Measurements from ENCODE around the gene MAP3K9.

Gene MAP3K9

DNA sequence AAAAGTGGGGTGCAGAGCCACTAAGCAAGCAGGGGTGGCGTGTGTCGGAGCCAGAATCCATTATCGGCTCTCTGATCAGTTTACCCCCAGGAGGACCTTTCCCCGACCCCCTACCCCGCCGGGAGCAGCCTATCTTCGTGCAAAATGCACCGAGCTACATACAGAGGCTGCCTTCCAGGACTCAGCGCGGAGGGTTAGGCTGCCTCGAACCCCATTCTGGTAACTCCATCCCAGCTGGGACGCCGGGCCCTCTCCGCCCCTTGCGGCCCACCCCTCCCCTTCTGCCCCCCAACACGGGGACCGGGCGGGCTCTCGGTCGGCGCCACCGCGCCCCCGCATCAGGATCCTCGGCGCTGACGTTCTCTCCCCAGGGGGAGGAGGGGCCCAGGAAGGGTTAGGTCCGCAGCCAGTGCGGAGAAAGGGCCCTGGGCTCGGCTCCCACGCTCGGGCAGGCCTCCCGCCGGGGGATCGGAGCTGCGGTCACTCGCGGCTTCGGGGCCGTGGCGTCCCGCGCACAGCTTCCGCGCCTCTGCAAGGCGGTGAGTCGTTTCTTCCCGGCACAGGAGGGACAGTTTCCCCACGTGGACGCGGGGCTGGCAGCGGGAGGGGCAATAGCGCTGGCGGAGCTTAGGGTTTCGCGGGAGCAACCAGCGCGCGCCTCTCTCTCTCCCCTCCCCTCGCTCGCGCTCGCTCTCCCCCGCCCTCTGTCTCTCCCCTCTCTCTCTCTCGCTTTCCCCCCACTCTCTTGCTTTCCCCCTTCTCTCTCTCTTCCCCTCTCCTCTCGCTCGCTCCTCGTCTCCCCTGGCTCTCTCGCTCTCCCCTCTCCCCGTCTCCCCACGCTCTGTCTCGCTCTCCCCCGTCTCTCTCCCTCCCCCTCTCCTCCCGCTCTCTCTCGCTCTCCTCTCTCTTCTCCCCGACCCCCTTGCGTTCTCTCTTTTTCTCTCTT, 12.5 kb upstream of the MAP3K9 start:
- Histone ChIP-seq H3F3A (ENCODE audit: insufficient read depth) (no peaks in the 10 kb centered on the region; the same call in 1 of the 2 replicates), H3K79me2 (ENCODE audit: insufficient read depth, low read length) (no peaks in the 10 kb centered on the region), H3K27ac (ENCODE audit: low read depth, low read length) (no peak overlapping the region), H2AFZ (ENCODE audit: low read depth, low read length, severe bottlenecking) (peak overlapping the region; percentile 94), H4K20me1 (ENCODE audit: low read depth, low read length) (no peaks in the 10 kb centered on the region), H3K9me2 (replicated peaks; ENCODE audit: insufficient read depth, low read length) (no peaks in the 10 kb centered on the region), H3K9ac (ENCODE audit: low read length) (peak overlapping the region; percentile 64), H3K4me3 (ENCODE audit: insufficient read depth, low read length, poor library complexity, severe bottlenecking) (peak overlapping the region; percentile 80), H3K9me3 (ENCODE audit: insufficient read depth, low read length) (no peaks in the 10 kb centered on the region), H3K4me2 (ENCODE audit: low read depth, low read length, poor library complexity, severe bottlenecking) (peak overlapping the region; percentile 76), H3K27me3 (ENCODE audit: low read length) (no peaks in the 10 kb centered on the region), H3K36me3 (ENCODE audit: low read length) (no peaks in the 10 kb centered on the region)
- TF ChIP-seq CTCF (IDR thresholded peaks at IDR 0.05; ENCODE audit: insufficient read depth, low read length, poor library complexity, severe bottlenecking) (no peak), EZH2phosphoT487 (conservative IDR thresholded peaks at IDR 0.05; ENCODE audit: low read length) (no peak)

DNA sequence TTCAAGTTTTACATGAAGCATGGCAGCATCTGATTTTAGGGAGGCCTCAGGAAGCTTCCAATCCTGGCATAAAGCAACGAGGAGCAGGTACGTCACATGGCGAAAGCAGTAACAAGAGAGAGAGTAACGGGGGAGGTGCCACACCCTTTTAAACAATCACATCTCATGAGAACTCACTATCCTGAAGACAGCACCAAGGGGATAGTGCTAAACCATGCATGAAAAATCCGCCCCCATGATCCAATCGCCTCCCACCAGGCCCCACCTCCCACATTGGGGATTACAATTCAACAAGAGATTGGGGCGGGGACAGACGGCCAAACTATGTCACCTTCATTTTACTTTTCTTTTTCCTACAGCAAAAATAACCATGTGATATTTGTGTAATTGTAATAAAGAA, 7.2 kb upstream of the MAP3K9 start:
- Histone ChIP-seq H3K4me2 (ENCODE audit: low read depth, low read length, poor library complexity, severe bottlenecking) (no peak overlapping the region), H3K79me2 (ENCODE audit: insufficient read depth, low read length) (no peaks in the 10 kb centered on the region), H3K27ac (ENCODE audit: low read depth, low read length) (no peak overlapping the region), H4K20me1 (ENCODE audit: low read depth, low read length) (no peaks in the 10 kb centered on the region), H3K9me2 (replicated peaks; ENCODE audit: insufficient read depth, low read length) (no peaks in the 10 kb centered on the region), H3K9me3 (ENCODE audit: insufficient read depth, low read length) (no peaks in the 10 kb centered on the region), H3K27me3 (ENCODE audit: low read length) (no peaks in the 10 kb centered on the region), H3K36me3 (ENCODE audit: low read length) (0 out of 2 replicates have a peak, but pooled peaks cover 5% of the 10 kb centered on the region), H3F3A (ENCODE audit: insufficient read depth) (peaks cover 17% of the 10 kb centered on the region; the same call in 1 of the 2 replicates), H2AFZ (ENCODE audit: low read depth, low read length, severe bottlenecking) (no peak overlapping the region), H3K4me3 (ENCODE audit: insufficient read depth, low read length, poor library complexity, severe bottlenecking) (no peak overlapping the region), H3K9ac (ENCODE audit: low read length) (no peak overlapping the region)
- TF ChIP-seq EZH2phosphoT487 (conservative IDR thresholded peaks at IDR 0.05; ENCODE audit: low read length) (no peak), CTCF (IDR thresholded peaks at IDR 0.05; ENCODE audit: insufficient read depth, low read length, poor library complexity, severe bottlenecking) (no peak)

GRCh38 chr14:70814466-70814865, 5.2 kb upstream of the MAP3K9 start:
- Histone ChIP-seq H4K20me1 (ENCODE audit: low read depth, low read length) (no peaks in the 10 kb centered on the region), H3K36me3 (ENCODE audit: low read length) (0 out of 2 replicates have a peak, but pooled peaks cover 5% of the 10 kb centered on the region), H3K27me3 (ENCODE audit: low read length) (no peaks in the 10 kb centered on the region), H3K4me3 (ENCODE audit: insufficient read depth, low read length, poor library complexity, severe bottlenecking) (no peak overlapping the region), H3F3A (ENCODE audit: insufficient read depth) (peaks cover 17% of the 10 kb centered on the region; the same call in 1 of the 2 replicates), H3K79me2 (ENCODE audit: insufficient read depth, low read length) (no peaks in the 10 kb centered on the region; the same call in 1 of the 2 replicates), H2AFZ (ENCODE audit: low read depth, low read length, severe bottlenecking) (no peak overlapping the region), H3K27ac (ENCODE audit: low read depth, low read length) (peak overlapping the region; percentile 22; the same call in 1 of the 2 replicates), H3K9me3 (ENCODE audit: insufficient read depth, low read length) (no peaks in the 10 kb centered on the region), H3K4me2 (ENCODE audit: low read depth, low read length, poor library complexity, severe bottlenecking) (peak overlapping the region; percentile 49), H3K9me2 (replicated peaks; ENCODE audit: insufficient read depth, low read length) (no peaks in the 10 kb centered on the region), H3K9ac (ENCODE audit: low read length) (peak overlapping the region; percentile 16; the same call in 1 of the 2 replicates)
- TF ChIP-seq CTCF (IDR thresholded peaks at IDR 0.05; ENCODE audit: insufficient read depth, low read length, poor library complexity, severe bottlenecking) (no peak), EZH2phosphoT487 (conservative IDR thresholded peaks at IDR 0.05; ENCODE audit: low read length) (no peak)
